ENCODE results near the gene MPP3. TPM values are rescaled to one million over a fixed set of nuclear protein-coding genes. Genes with fewer than 3 reads are reported as not detected.

The MPP3 gene
- polyA plus RNA-seq, 3 donors: 1.5 TPM; not detected in 2

- Mint-ChIP-seq H3K27ac (peak overlapping the region in 1 of 7 donors; percentile 57), H3K4me3 (no peak overlapping the region), H3K36me3 (no peaks in the 10 kb centered on the region), H3K9me3 (no peaks in the 10 kb centered on the region), H3K4me1 (peaks cover 3% of the 10 kb centered on the region), H3K27me3 (ENCODE audit: low read depth in 3 of 3) (peaks cover 3 to 9% (median 7%) of the 10 kb centered on the region in 3 donors)
- DNase-seq: no peak
- no peaks in the 10 kb centered on the region for H3K9me3 ChIP-seq (replicated peaks in 1 of 2; ENCODE audit: control insufficient read depth in 1 of 2, insufficient read depth in 1 of 2, low read length in 2 of 2)
- no peak for TF ChIP-seq CTCF (IDR thresholded peaks at IDR 0.05)
- no peaks in the 10 kb centered on the region for H4K20me1 ChIP-seq (ENCODE audit: insufficient read depth, low read length)
- H3K36me3 ChIP-seq (replicated peaks in 1 of 2; ENCODE audit: control insufficient read depth in 1 of 2, insufficient read depth in 2 of 2, low read length in 2 of 2): no peaks in the 10 kb centered on the region
- H3K9ac ChIP-seq (ENCODE audit: insufficient read depth, low read length, poor library complexity, severe bottlenecking): no peak overlapping the region
- H2AFZ ChIP-seq (ENCODE audit: insufficient read depth, low read depth, low read length, poor library complexity, severe bottlenecking): no peak overlapping the region
- no peak overlapping the region for H3K4me3 ChIP-seq (replicated peaks in 1 of 3; ENCODE audit: low read depth in 2 of 3, low read length in 3 of 3)
- no peaks in the 10 kb centered on the region for H3K27me3 ChIP-seq (ENCODE audit: control insufficient read depth in 2 of 2, insufficient read depth in 2 of 2, low read length in 2 of 2)
- H3K27ac ChIP-seq (ENCODE audit: low read depth in 1 of 2, low read length in 2 of 2): no peak overlapping the region
- H3K4me1 ChIP-seq (ENCODE audit: control insufficient read depth in 1 of 2, insufficient read depth in 2 of 2, low read length in 2 of 2): no peaks in the 10 kb centered on the region
- intact Hi-C loops (cut with micrococcal nuclease): no loop called here
- 98% methylated on average over 12 of the region's 12 CpGs for WGBS (ENCODE audit: insufficient coverage)
- H3K79me2 ChIP-seq (ENCODE audit: insufficient read depth, low read length): no peaks in the 10 kb centered on the region
- no peak overlapping the region for H3K4me2 ChIP-seq (replicated peaks; ENCODE audit: extremely low read depth, low read length, poor library complexity, severe bottlenecking)
Observed at GRCh38 chr17:43881181-43881580, 48.2 kb upstream of the MPP3 start.

DNA sequence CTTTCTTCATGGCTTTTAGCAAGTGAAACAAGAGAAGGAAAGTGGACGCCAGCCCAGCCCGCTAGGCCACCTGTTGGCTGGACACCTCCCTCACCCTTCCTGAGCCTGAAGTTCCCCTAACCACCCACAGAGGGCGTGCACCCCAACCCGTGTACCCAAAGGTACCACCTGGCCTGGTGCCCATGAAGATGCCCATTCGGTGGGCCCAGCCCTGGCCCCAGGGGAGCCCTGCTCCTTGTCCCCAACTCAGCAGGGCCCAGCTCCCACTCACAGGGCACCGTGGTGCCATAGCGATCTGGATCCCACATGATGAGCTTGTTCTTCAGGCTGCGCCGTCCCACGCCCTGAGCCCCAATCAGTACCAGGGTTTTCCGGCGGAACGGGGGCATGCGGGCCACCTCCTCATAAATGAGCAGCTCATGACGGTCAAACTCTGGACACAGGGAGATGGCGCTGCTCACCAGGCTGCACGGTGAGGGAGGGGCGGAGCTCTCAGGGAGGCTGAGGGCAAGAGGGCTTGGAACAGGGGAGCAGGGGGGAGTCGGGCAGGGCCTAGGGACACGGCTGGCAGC is 47.6 kb upstream of the MPP3 start:
- 85% methylated on average over 19 of the region's 20 CpGs for WGBS (ENCODE audit: insufficient coverage)
- TF ChIP-seq CTCF (IDR thresholded peaks at IDR 0.05): peak; percentile 84
- H3K79me2 ChIP-seq (ENCODE audit: insufficient read depth, low read length): no peaks in the 10 kb centered on the region
- H3K4me3 Mint-ChIP-seq: no peak overlapping the region
- peaks cover 3% of the 10 kb centered on the region for H3K4me1 Mint-ChIP-seq
- H3K36me3 ChIP-seq (replicated peaks in 1 of 2; ENCODE audit: control insufficient read depth in 1 of 2, insufficient read depth in 2 of 2, low read length in 2 of 2): no peaks in the 10 kb centered on the region
- no peaks in the 10 kb centered on the region for H3K36me3 Mint-ChIP-seq
- DNase-seq: peak; percentile 5 to 22 (median 9)
- intact Hi-C loops (cut with micrococcal nuclease): no loop called here
- no peak overlapping the region for H3K27ac Mint-ChIP-seq
- no peaks in the 10 kb centered on the region for H3K9me3 ChIP-seq (replicated peaks in 1 of 2; ENCODE audit: control insufficient read depth in 1 of 2, insufficient read depth in 1 of 2, low read length in 2 of 2)
- H3K27me3 ChIP-seq (ENCODE audit: control insufficient read depth in 2 of 2, insufficient read depth in 2 of 2, low read length in 2 of 2): no peaks in the 10 kb centered on the region
- H3K4me2 ChIP-seq (replicated peaks; ENCODE audit: extremely low read depth, low read length, poor library complexity, severe bottlenecking): no peak overlapping the region
- no peaks in the 10 kb centered on the region for H3K4me1 ChIP-seq (ENCODE audit: control insufficient read depth in 1 of 2, insufficient read depth in 2 of 2, low read length in 2 of 2)
- no peaks in the 10 kb centered on the region for H4K20me1 ChIP-seq (ENCODE audit: insufficient read depth, low read length)
- peaks cover 0 to 2% (median 0%) of the 10 kb centered on the region in 7 donors for H3K9me3 Mint-ChIP-seq
- no peak overlapping the region for H3K27ac ChIP-seq (ENCODE audit: low read depth in 1 of 2, low read length in 2 of 2)
- peaks cover 6 to 7% (median 7%) of the 10 kb centered on the region in 3 donors for H3K27me3 Mint-ChIP-seq (ENCODE audit: low read depth in 3 of 3)
- H3K9ac ChIP-seq (ENCODE audit: insufficient read depth, low read length, poor library complexity, severe bottlenecking): no peak overlapping the region
- H2AFZ ChIP-seq (ENCODE audit: insufficient read depth, low read depth, low read length, poor library complexity, severe bottlenecking): no peak overlapping the region
- H3K4me3 ChIP-seq (replicated peaks in 1 of 3; ENCODE audit: low read depth in 2 of 3, low read length in 3 of 3): no peak overlapping the region

All from CD14-positive monocyte (primary cell).